ENCODE data around the gene ALK. TPM values are rescaled to one million over a fixed set of nuclear protein-coding genes. Genes with fewer than 3 reads are reported as not detected.

The ALK gene
- total and polyA plus RNA-seq, 12 donors, result 0.09 to 1.8 (median 0.53) TPM; not detected in 1

DNA sequence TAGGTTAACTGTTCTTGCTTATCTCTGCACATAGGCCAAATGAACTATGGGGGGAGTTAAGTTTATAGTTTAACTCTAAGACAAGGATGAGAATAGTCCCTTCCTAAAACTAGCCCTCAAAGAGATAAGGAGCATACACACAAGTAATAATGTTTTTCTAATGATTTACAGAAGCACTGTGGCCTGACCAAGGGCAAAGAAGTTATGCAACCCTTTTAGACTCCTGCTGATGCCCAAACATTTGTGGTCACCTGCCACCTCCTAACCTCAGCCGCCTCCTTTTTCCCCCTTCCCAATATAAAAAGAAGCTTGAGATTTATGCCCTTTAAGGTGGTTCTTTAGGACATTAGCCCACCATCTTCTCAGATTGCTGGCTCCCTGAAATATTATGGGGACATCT is 357.7 kb downstream of the ALK start:
- intact Hi-C loops (cut with DNase I), result no loop called here

DNA sequence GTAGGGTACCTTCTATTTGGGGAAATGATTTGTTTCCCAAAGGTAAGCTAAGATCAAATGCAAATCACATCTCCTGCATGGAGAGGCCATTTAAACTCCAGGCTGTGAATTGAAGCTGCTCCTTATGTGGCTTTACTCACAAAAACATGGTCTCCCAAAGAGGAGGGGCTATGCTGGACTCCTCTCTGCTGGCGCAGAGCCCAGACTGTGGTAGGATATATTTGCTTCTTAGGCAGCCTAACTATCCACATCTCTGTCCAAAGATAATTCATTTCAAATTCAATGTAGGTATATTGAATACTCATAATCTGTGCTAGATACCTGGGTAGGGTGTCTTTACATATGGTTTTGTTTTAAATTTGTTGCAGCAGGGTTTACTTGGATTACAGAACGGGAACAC is 358.5 kb downstream of the ALK start:
- Histone ChIP-seq H3K4me3 (no peak overlapping the region), H3K36me3 (replicated peaks in 1 of 2) (no peaks in the 10 kb centered on the region), H3K4me1 (replicated peaks in 1 of 2) (no peaks in the 10 kb centered on the region), H3K27me3 (no peaks in the 10 kb centered on the region), H3K27ac (no peak overlapping the region), H3K9me3 (replicated peaks in 1 of 3) (no peaks in the 10 kb centered on the region)
- TF ChIP-seq, protein P1, sequence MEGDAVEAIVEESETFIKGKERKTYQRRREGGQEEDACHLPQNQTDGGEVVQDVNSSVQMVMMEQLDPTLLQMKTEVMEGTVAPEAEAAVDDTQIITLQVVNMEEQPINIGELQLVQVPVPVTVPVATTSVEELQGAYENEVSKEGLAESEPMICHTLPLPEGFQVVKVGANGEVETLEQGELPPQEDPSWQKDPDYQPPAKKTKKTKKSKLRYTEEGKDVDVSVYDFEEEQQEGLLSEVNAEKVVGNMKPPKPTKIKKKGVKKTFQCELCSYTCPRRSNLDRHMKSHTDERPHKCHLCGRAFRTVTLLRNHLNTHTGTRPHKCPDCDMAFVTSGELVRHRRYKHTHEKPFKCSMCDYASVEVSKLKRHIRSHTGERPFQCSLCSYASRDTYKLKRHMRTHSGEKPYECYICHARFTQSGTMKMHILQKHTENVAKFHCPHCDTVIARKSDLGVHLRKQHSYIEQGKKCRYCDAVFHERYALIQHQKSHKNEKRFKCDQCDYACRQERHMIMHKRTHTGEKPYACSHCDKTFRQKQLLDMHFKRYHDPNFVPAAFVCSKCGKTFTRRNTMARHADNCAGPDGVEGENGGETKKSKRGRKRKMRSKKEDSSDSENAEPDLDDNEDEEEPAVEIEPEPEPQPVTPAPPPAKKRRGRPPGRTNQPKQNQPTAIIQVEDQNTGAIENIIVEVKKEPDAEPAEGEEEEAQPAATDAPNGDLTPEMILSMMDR (IDR thresholded peaks at IDR 0.05), result no peak
- no peak for TF ChIP-seq POLR2A (IDR thresholded peaks at IDR 0.05)
- DNase-seq, result no peak
- 63 to 81% (median 77%) methylated on average over 2 of the region's 2 CpGs for WGBS, 4 donors
- intact Hi-C loops (cut with DNase I), result no loop called here

More for the DNA sequence above, 357.7 kb downstream of the ALK start:
- H3K4me3 ChIP-seq, result no peak overlapping the region
- no peaks in the 10 kb centered on the region for H3K36me3 ChIP-seq (replicated peaks in 1 of 2)
- H3K27me3 ChIP-seq, result no peaks in the 10 kb centered on the region
- no peak for DNase-seq
- no peaks in the 10 kb centered on the region for H3K4me1 ChIP-seq (replicated peaks in 1 of 2)
- no peak overlapping the region for H3K27ac ChIP-seq
- WGBS, 4 donors, result 85 to 100% (median 93%) methylated on average over 1 of the region's 1 CpG
- no peak for TF ChIP-seq POLR2A (IDR thresholded peaks at IDR 0.05)
- TF ChIP-seq, protein P1 (IDR thresholded peaks at IDR 0.05), result no peak
- H3K9me3 ChIP-seq (replicated peaks in 1 of 3), result no peaks in the 10 kb centered on the region

DNA sequence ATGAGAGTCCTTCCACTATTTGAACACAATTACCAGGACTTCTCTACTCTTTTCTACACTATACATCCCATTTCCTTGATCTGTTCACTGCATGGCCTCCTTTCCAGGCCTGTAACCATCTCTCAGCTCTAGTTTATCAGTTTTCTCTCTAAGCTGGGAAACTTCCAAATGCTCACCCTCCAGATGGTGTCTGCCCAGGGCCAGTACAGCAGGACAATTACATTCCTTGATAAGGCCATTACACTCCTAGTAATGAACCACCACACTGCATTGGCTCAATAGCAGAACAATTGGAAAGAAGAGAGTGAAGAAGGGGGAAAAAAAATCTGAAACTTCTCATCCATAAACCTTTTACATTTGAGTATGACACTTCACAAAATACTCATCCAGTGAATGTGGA is 359.1 kb downstream of the ALK start:
- no peak overlapping the region for H3K27ac ChIP-seq
- TF ChIP-seq POLR2A (IDR thresholded peaks at IDR 0.05), result no peak
- TF ChIP-seq, protein P1 (IDR thresholded peaks at IDR 0.05), result no peak
- intact Hi-C loops (cut with DNase I), result no loop called here
- peak in 1 of 7 donors; percentile 21 for DNase-seq
- no peaks in the 10 kb centered on the region for H3K36me3 ChIP-seq (replicated peaks in 1 of 2)
- H3K4me3 ChIP-seq, result no peak overlapping the region
- H3K9me3 ChIP-seq (replicated peaks in 1 of 3), result no peaks in the 10 kb centered on the region
- no peaks in the 10 kb centered on the region for H3K4me1 ChIP-seq (replicated peaks in 1 of 2)
- no peaks in the 10 kb centered on the region for H3K27me3 ChIP-seq

DNA sequence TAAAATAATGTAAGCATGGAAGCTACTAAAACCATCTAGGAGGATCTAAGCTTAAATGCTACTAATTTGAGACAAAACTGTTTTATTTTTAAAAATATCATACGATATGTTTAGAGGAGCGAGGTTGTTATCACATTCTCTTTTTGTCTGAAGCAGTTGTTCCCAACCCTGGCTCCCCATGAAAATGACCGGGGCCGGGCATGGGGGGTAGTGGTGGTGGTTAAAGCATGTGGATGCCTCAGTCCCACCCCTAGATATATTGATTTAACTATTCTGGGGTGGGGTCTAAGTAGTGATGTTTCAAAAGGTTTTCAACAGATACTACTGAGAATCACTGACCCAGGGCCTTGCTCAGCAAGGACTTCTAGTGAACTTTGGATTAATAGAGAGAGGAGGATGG is 359.8 kb downstream of the ALK start:
- no peaks in the 10 kb centered on the region for H3K9me3 ChIP-seq (replicated peaks in 1 of 3)
- H3K4me1 ChIP-seq (replicated peaks in 1 of 2), result no peaks in the 10 kb centered on the region
- no peak overlapping the region for H3K4me3 ChIP-seq
- H3K27ac ChIP-seq, result no peak overlapping the region
- no peak for DNase-seq
- intact Hi-C loops (cut with DNase I), result no loop called here
- no peaks in the 10 kb centered on the region for H3K27me3 ChIP-seq
- 92 to 96% (median 94%) methylated on average over 4 of the region's 4 CpGs for WGBS, 4 donors
- no peaks in the 10 kb centered on the region for H3K36me3 ChIP-seq (replicated peaks in 1 of 2)
- TF ChIP-seq POLR2A (IDR thresholded peaks at IDR 0.05), result no peak
- TF ChIP-seq, protein P1 (IDR thresholded peaks at IDR 0.05), result no peak
